GM21515 (cell line): ENCODE data around the gene OR11H12.
"Not testable (repeated sequence)": the region's sequence is repeated elsewhere in the genome, so short reads cannot be mapped to it uniquely, and the experiment has no call there.

Experiments
- ATAC-seq: cut with Tn5 transposase; IDR thresholded peaks from one replicate; pipeline ENCODE4 v1.9.1; 2021; ENCODE audit not compliant: unreplicated experiment

Gene OR11H12, protein sequence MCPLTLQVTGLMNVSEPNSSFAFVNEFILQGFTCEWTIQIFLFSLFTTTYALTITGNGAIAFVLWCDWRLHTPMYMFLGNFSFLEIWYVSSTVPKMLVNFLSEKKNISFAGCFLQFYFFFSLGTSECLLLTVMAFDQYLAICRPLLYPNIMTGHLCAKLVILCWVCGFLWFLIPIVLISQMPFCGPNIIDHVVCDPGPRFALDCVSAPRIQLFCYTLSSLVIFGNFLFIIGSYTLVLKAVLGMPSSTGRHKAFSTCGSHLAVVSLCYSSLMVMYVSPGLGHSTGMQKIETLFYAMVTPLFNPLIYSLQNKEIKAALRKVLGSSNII

GRCh38 chr14:18600817-18601216 is at the start of gene OR11H12:
Gene OR11H12 (plus strand): TSS chr14:18601117. CDS start chr14:18601117, 0 bp downstream.
- ATAC-seq = not testable (repeated sequence)

DNA sequence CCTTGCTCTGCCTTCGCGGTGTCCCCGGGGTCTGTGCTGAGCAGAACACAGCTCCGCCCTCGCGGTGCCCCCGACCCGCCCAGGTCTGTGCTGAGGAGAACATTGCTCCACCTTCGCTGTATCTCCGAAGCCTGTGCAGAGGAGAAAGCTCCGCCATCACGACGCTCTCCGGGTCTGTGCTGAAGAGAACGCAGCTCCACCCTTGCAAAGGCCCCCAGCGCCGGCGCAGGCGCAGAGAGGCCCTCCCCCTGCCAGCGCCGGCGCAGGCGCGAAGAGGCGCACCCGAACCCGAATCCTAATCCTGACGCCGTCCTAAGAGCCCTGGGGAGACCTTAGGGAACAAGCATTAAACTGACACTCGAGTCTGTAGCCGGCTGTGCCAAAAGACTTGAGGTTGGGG is 18.0 kb upstream of the OR11H12 start:
- not testable (repeated sequence) for ATAC-seq

GRCh38 chr14:18626610-18627213 is 25.8 kb downstream of the OR11H12 start:
- ATAC-seq = not testable (repeated sequence)

DNA sequence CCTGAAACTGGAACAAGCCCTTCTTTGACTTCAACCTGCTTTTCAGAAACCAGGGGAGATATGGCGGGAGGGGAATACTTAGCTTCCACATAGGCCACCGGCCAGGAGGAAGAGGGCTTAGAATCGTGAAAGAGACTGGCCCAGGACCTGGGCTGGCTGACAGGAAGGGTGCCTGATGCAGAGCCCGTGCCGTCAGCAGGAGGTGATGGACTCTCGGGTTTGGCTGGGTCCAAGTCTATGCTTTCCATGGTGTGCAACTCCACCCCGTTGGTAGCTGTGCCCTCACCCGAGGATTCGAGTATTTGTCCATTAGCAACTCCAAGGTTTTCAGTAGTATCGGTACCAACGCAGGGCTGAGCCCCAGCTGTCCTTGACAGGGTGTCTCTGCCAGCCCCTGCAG is 35.1 kb downstream of the OR11H12 start:
- ATAC-seq = not testable (repeated sequence)

DNA sequence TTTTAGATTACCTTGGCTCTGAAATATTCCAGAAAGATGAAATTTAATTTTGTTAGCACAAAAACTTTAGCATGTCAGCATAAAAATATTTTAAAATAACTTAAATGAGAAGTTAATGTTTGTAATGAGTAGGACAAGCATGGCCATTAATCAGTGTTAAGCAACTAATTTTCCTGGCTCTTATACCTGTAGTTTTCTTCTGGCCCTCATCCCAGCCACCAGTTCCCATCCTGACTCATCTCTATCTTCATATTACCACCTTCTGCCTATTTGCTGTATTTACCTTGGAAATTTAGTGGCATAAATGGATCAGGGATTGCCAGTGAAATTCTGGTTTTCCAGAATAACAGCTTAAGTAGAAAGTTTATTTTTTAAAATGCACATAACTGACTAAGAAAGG is 37.1 kb downstream of the OR11H12 start:
- not testable (repeated sequence) for ATAC-seq

DNA sequence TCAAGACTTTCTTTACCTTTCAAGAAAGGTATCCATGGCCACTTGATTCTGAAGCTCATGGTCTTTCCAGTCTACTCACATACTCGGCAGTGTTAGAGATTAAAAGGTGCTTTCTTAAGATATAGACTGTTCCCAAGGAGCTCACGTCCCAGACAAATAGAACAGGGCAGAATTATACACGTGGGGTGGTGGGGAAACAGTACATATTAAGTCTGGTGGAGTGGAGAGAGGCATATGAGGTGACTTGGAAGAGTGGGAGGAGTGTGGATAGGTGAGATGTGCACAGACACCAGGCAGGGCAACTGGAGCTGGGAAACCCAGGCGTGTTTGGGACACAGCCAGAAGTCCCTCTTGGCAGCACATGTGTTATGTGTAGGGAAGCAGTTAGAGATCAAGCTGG is 37.9 kb downstream of the OR11H12 start:
- ATAC-seq = not testable (repeated sequence)

DNA sequence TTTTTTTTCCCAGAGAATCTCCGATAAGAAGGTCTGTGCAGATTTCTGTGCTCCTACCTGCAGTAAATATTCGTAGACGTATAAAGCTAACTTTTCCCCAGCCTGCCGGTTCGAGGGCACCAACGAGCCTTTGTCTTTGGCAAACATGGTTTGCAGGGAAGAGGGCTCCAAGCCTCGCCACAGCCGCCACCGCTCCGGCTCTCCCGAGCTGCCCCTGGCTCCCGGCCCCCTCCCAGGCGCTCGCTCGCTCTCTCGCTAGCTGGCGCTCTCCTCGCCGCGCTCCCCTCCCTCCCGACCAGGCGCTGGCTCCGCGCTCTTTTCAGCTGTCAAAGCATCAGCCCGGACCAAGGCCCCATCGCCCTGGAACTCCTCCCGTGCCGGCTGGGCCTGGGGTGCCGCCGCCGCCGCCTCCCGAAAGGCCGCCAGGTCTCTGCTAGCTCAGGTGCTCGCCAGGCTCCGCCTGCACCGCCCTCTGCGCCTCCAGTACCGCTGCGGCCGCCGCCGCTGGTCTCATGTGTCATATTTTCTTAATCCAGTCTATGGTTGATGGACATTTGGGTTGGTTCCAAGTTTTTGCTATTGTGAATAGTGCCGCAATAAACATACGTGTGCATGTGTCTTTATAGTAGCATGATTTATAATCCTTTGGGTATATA is 45.3 kb downstream of the OR11H12 start:
- not testable (repeated sequence) for ATAC-seq
